Stimulated activated naive CD4-positive, alpha-beta T cell (primary cell): Measurements from ENCODE around the gene PPM1M.

Experiments
- DNase-seq, 6 experiments: peaks; one replicate each; lab custom pipeline; 2025; lab: John Stamatoyannopoulos, UW

The PPM1M gene

GRCh38 chr3:52245322-52246263 is at the start of gene PPM1M:
Gene PPM1M, plus strand, starts transcription at chr3:52245759. Its CDS starts 66 bp downstream, at chr3:52245825.
- DNase-seq, result peak; percentile 48 to 74 (median 62)

- no peak for DNase-seq
These were observed 49.7 kb upstream of the PPM1M start for GRCh38 chr3:52195823-52196331.

GRCh38 chr3:52196977-52197376 is 48.6 kb upstream of the PPM1M start:
- no peak for DNase-seq

GRCh38 chr3:52197499-52197841 is 48.1 kb upstream of the PPM1M start:
- DNase-seq, result no peak

- DNase-seq, result peak; percentile 86 to 94 (median 90)
These were observed 47.5 kb upstream of the PPM1M start, which contains the start of gene ALAS1 for GRCh38 chr3:52197842-52198625. Gene ALAS1, plus strand, starts transcription at chr3:52198160. Its CDS starts 1,082 bp downstream, at chr3:52199242.

- peak in 1 of 6 experiments; percentile 22 for DNase-seq
These were observed 46.6 kb upstream of the PPM1M start for GRCh38 chr3:52198643-52199608.

- DNase-seq, result no peak
These were observed 44.4 kb upstream of the PPM1M start for GRCh38 chr3:52200981-52201679.

GRCh38 chr3:52202384-52203077 is 43.0 kb upstream of the PPM1M start:
- DNase-seq, result no peak

- no peak for DNase-seq
These were observed 41.9 kb upstream of the PPM1M start for GRCh38 chr3:52203701-52204100.

GRCh38 chr3:52204337-52205073 is 41.1 kb upstream of the PPM1M start:
- no peak for DNase-seq

GRCh38 chr3:52205727-52206372 is 39.7 kb upstream of the PPM1M start:
- DNase-seq, result no peak

GRCh38 chr3:52208556-52208955 is 37.0 kb upstream of the PPM1M start:
- DNase-seq, result no peak

- no peak for DNase-seq
These were observed 35.5 kb upstream of the PPM1M start for GRCh38 chr3:52210037-52210436.

GRCh38 chr3:52210550-52211046 is 35.0 kb upstream of the PPM1M start:
- DNase-seq, result no peak

- DNase-seq, result no peak
These were observed 34.2 kb upstream of the PPM1M start for GRCh38 chr3:52211268-52211891.

- DNase-seq, result no peak
These were observed 32.6 kb upstream of the PPM1M start for GRCh38 chr3:52213005-52213404.

- no peak for DNase-seq
These were observed 31.7 kb upstream of the PPM1M start for GRCh38 chr3:52213901-52214300.

GRCh38 chr3:52215351-52215750 is 30.2 kb upstream of the PPM1M start:
- no peak for DNase-seq
